NCI-H2196 (cell line): Measurements from ENCODE around the gene UTS2.
A peak's percentile ranks its signal among the peaks of the same experiment; 100 is the strongest.

Source experiments
- DNase-seq: peaks from one replicate; lab custom pipeline; 2025; ENCODE audit not compliant: unreplicated experiment; lab: John Stamatoyannopoulos, UW

Gene UTS2

GRCh38 chr1:7813677-7814373 is 39.0 kb downstream of the UTS2 start:
- DNase-seq, result no peak

DNA sequence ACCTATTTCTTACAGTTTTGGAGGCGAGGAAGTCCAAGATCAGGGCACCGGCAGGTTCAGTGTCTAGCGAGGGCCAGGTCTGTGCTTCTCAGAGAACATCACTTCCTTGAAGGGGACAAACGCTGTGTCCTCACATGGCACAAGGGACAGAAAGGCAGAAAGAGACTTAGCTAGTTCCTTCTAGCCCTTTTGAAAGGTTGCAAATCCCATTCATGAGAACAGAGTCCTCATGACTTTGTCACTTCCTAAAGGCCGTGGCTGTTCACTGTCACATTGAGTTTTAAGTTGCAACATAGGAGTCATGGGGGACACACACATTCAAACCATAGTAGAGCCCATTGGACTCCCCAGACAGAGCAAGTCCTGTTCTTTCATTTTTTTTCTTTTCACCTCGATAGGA is 41.4 kb downstream of the UTS2 start:
- DNase-seq, result no peak

DNA sequence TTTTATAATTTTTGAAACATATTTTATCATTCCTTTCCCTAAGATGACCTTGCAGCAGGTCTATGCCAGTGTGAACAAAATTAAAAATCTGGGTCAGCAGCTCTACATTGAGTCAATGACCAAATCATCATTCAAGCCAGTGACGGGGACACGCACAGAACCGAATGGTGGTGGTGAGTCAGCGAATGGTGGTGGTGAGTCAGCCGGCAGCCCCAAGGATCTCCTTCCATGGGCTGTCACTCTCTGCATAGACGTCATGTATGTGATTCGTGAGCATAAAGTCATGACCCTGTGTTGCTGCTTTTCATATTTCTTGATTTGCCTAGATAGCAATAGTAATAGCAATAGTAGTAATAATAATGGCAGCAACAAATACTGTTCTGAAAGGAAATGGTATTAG is 42.5 kb downstream of the UTS2 start:
- DNase-seq, result no peak

DNA sequence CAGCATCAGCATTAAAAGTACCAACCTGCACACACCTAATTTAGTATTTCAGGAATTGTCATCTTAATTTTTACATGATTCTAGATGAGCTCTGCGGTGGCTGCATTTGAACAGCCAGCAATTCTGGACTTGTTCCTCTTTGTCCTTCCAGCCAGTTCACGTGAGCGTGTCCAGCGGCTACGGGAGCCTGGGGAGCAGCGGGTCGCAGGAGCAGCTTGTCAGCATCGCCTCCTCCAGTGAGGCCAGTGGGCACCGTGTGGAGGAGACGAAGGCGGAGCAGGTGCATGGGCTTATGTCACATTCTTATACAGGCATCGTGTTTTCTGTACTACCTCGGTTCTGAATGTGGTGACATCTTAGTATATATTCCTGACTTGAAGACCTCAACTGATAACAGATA is 43.1 kb downstream of the UTS2 start:
- DNase-seq, result no peak

DNA sequence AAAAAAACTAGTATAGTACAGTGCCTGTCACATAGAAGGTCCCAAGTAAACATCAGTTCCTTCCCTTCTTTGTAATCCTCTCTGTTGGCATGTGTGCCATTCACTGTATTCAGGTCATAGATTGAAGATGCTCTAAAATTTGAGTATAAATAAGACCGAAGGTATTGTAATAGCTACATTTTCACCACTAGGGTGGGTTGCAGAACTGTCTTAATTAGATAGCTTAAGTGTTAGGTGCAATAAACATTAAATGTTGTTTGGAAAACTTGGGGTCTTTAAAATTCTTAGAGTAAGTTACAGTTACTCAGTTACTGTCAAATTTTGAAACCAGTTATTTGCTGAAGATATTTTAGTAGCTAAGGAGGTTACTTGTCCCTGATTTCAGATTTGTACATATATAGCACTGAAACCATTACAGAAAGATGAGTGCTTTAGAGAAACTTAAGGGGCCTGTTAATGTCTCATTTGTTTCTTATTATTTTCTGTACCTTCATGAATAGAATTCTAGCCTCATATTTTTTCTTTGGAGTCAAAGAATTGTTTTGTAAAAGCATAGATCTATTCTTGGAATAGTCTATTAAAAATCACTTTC is 44.5 kb downstream of the UTS2 start:
- DNase-seq, result peak; percentile 12

- no peak for DNase-seq
These were observed 47.4 kb downstream of the UTS2 start for GRCh38 chr1:7805460-7805859.
